Osteoblast (primary cell): ENCODE results near the gene EVI5. TPM values are rescaled to one million over a fixed set of nuclear protein-coding genes. Genes with fewer than 3 reads are reported as not detected.

Source experiments
- DNase-seq: peaks from one replicate; pipeline ENCODE4 v3.0.0; 2011; ENCODE audit warnings: low spot score, mixed read lengths; ENCODE audit not compliant: insufficient read length; ENCODE audit errors: missing footprints
- H2AFZ ChIP-seq: 2 replicates; pipeline ENCODE4 v1.6.0; 2011; ENCODE audit warnings: mild to moderate bottlenecking, low read length
- H3K27ac ChIP-seq: 2 replicates; pipeline ENCODE4 v1.5.1; 2011; ENCODE audit warnings: mild to moderate bottlenecking, low read depth, low read length, moderate library complexity
- H3K27me3 ChIP-seq: 2 replicates; pipeline ENCODE4 v1.6.0; 2012; ENCODE audit warnings: mild to moderate bottlenecking, control low read depth, inconsistent platforms, low read length, moderate library complexity; ENCODE audit not compliant: insufficient read depth
- H3K36me3 ChIP-seq: 2 replicates; pipeline ENCODE4 v1.5.1; 2011; ENCODE audit warnings: mild to moderate bottlenecking, low read length, control low read depth, moderate library complexity; ENCODE audit not compliant: insufficient read depth
- H3K4me1 ChIP-seq: 2 replicates; pipeline ENCODE4 v1.5.1; 2011; ENCODE audit warnings: mild to moderate bottlenecking, low read length, control low read depth, moderate library complexity; ENCODE audit not compliant: insufficient read depth
- H3K4me2 ChIP-seq: 2 replicates; pipeline ENCODE4 v1.6.0; 2011; ENCODE audit warnings: mild to moderate bottlenecking, low read length; ENCODE audit not compliant: insufficient read depth
- H3K4me3 ChIP-seq: fragments of 200-600 bp; sonication (generic); 3 replicates; pipeline ENCODE4 v1.5.1; 2012; ENCODE audit warnings: mild to moderate bottlenecking, low read length, inconsistent platforms; ENCODE audit not compliant: insufficient read depth
- H3K79me2 ChIP-seq: 2 replicates; pipeline ENCODE4 v1.6.0; 2012; ENCODE audit warnings: mild to moderate bottlenecking, low read length, control low read depth, inconsistent platforms; ENCODE audit not compliant: insufficient read depth
- H3K9me3 ChIP-seq: 2 replicates; pipeline ENCODE4 v1.5.1; 2011; ENCODE audit warnings: low read depth, low read length, control low read depth
- H4K20me1 ChIP-seq: 2 replicates; pipeline ENCODE4 v1.6.0; 2012; ENCODE audit warnings: mild to moderate bottlenecking, low read length, control low read depth; ENCODE audit not compliant: insufficient read depth
- total RNA-seq: library from RNA; depleted of rRNA; stranded (reverse); fragments of >200 nt; gene quantifications from 2 replicates; pipeline ENCODE4 v1.2.3, GENCODE V29; 2012
- TF ChIP-seq, protein P1 (sequence below): IDR thresholded peaks from 2 replicates; pipeline ENCODE4 v1.5.1; 2011; ENCODE audit warnings: mild to moderate bottlenecking, low read depth, low read length, moderate library complexity; ENCODE audit errors: extremely low read depth

The EVI5 gene
- total RNA-seq, 1 donor: 51.8 TPM

DNA sequence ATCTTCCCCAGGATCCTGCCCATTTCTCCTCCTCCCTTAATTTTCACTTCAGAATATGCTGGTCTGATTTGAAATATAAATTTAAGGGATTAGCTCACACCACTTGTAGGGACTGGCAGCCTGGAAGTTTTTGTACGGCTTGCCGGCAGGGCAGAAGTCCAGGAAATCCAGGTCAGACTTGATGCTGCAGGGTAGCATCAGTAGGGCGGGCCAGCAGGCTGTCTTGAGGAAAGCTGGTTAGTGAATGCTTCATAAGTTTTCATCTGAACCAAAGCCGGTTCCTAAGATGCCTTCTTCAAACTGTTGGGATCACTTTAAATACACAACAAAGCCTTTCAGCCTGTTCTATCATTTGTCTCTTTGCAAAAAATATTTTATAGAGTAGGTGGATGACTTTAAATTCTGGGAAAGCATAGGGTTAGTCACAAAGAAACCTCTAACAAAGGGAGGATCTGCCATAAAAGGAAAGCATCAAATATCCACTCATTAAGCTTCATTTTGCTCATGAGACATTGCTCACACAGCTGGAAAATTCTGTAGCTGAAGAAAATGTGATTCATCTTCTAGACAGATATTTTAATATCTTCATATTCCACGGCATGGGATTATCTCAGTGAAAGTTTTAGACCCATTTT, 207.5 kb downstream of the EVI5 start:
- no peaks in the 10 kb centered on the region for H4K20me1 ChIP-seq
- H3K4me3 ChIP-seq: no peak overlapping the region
- no peaks in the 10 kb centered on the region for H3K9me3 ChIP-seq
- peak overlapping the region; percentile 11 for H3K27ac ChIP-seq
- H3K4me2 ChIP-seq: peak overlapping the region; percentile 31
- peak; percentile 45 for DNase-seq
- H2AFZ ChIP-seq: no peak overlapping the region
- peaks cover 24% of the 10 kb centered on the region for H3K4me1 ChIP-seq
- H3K79me2 ChIP-seq: no peaks in the 10 kb centered on the region
- TF ChIP-seq, protein P1, sequence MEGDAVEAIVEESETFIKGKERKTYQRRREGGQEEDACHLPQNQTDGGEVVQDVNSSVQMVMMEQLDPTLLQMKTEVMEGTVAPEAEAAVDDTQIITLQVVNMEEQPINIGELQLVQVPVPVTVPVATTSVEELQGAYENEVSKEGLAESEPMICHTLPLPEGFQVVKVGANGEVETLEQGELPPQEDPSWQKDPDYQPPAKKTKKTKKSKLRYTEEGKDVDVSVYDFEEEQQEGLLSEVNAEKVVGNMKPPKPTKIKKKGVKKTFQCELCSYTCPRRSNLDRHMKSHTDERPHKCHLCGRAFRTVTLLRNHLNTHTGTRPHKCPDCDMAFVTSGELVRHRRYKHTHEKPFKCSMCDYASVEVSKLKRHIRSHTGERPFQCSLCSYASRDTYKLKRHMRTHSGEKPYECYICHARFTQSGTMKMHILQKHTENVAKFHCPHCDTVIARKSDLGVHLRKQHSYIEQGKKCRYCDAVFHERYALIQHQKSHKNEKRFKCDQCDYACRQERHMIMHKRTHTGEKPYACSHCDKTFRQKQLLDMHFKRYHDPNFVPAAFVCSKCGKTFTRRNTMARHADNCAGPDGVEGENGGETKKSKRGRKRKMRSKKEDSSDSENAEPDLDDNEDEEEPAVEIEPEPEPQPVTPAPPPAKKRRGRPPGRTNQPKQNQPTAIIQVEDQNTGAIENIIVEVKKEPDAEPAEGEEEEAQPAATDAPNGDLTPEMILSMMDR: no peak
- H3K36me3 ChIP-seq: no peaks in the 10 kb centered on the region
- no peaks in the 10 kb centered on the region for H3K27me3 ChIP-seq

DNA sequence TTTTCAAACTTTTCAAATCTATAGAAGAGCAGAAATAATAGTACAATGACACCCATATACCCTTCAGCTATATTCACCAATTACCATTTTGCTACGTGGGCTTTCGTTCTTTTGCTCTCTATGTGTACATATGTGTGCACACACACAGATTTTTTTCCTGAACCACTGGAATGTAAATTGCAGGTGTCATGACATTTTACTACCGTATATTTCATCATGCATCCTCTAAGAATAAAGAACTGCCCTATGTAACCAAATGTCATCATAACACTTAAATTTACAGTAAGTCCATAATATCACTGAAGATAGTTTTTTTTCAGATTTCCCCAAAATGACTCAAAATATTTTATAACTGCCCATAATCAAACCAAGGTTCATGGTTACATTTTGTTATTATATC, 209.8 kb downstream of the EVI5 start:
- no peaks in the 10 kb centered on the region for H3K27me3 ChIP-seq
- no peak overlapping the region for H3K27ac ChIP-seq
- H3K4me1 ChIP-seq: peaks cover 20% of the 10 kb centered on the region
- TF ChIP-seq, protein P1: no peak
- no peak overlapping the region for H3K4me2 ChIP-seq
- no peak overlapping the region for H3K4me3 ChIP-seq
- no peaks in the 10 kb centered on the region for H3K79me2 ChIP-seq
- no peak overlapping the region for H2AFZ ChIP-seq
- H3K9me3 ChIP-seq: no peaks in the 10 kb centered on the region
- H4K20me1 ChIP-seq: no peaks in the 10 kb centered on the region
- no peaks in the 10 kb centered on the region for H3K36me3 ChIP-seq
- DNase-seq: no peak

DNA sequence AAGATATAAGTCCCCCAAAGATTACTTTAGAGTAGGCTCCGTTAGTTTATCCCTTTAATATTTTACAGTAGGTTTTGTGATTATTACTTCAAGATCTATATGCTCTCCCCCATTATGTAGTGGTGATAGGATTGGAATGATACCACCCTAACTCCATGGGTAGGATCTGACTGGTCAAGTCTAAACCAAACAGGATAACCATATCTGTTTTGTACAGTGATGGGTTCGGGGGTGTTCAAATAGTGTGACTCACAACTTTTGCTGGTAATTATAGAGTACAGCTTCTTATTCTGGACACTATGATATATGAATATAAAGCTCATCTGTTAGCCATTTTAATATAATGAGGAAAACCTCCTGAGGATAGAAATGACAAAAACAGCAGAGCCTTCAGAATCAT, 212.4 kb downstream of the EVI5 start:
- TF ChIP-seq, protein P1: no peak
- H3K9me3 ChIP-seq: no peaks in the 10 kb centered on the region
- no peak overlapping the region for H3K4me3 ChIP-seq
- H3K4me2 ChIP-seq: no peak overlapping the region
- H3K27me3 ChIP-seq: no peaks in the 10 kb centered on the region
- no peaks in the 10 kb centered on the region for H4K20me1 ChIP-seq
- H3K36me3 ChIP-seq: no peaks in the 10 kb centered on the region
- no peak overlapping the region for H2AFZ ChIP-seq
- DNase-seq: no peak
- peaks cover 9% of the 10 kb centered on the region for H3K4me1 ChIP-seq
- no peak overlapping the region for H3K27ac ChIP-seq
- no peaks in the 10 kb centered on the region for H3K79me2 ChIP-seq

DNA sequence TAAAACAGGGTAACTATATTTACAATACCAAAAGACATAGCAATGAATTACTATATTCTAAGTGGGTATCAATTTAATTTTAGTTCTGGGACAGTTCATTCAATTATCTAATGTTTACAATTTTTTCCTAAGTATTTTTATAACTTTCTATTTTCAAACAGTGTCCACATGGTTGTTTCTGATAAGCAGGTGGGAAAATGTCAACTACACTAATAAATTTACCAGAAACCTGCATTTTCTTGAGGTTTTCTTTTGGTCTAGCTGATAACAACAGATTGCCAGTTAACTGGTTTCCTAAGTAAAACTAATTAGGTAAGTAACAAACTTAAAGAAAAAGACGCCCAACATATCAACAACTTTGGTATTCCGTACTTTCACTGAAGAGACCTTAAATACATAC, 213.3 kb downstream of the EVI5 start:
- no peaks in the 10 kb centered on the region for H3K36me3 ChIP-seq
- no peaks in the 10 kb centered on the region for H4K20me1 ChIP-seq
- H3K9me3 ChIP-seq: no peaks in the 10 kb centered on the region
- H3K27me3 ChIP-seq: no peaks in the 10 kb centered on the region
- peaks cover under 1% of the 10 kb centered on the region for H3K4me1 ChIP-seq
- H3K4me3 ChIP-seq: no peak overlapping the region
- TF ChIP-seq, protein P1: no peak
- DNase-seq: no peak
- no peak overlapping the region for H3K4me2 ChIP-seq
- H2AFZ ChIP-seq: no peak overlapping the region
- no peak overlapping the region for H3K27ac ChIP-seq
- no peaks in the 10 kb centered on the region for H3K79me2 ChIP-seq
